Nephron progenitor cell (in vitro differentiated cells): Measurements from ENCODE around the gene DEPP1.

ENCODE experiments used
- DNase-seq: peaks from one replicate; pipeline ENCODE4 v3.0.0; 2021
- H3K27ac Mint-ChIP-seq: 2 replicates; pipeline ENCODE4 v1.8.0; 2021; ENCODE audit warnings: mild to moderate bottlenecking, moderate library complexity, mixed read lengths
- H3K27me3 Mint-ChIP-seq: 2 replicates; pipeline ENCODE4 v1.8.0; 2021; ENCODE audit warnings: mild to moderate bottlenecking, low read depth, mixed read lengths; ENCODE audit not compliant: poor library complexity
- H3K36me3 Mint-ChIP-seq: 2 replicates; pipeline ENCODE4 v1.8.0; 2021; ENCODE audit warnings: low read depth, mixed read lengths
- H3K4me1 Mint-ChIP-seq: 2 replicates; pipeline ENCODE4 v1.8.0; 2021; ENCODE audit warnings: mixed read lengths
- H3K4me3 Mint-ChIP-seq: 2 replicates; pipeline ENCODE4 v1.8.0; 2021; ENCODE audit warnings: mild to moderate bottlenecking, moderate library complexity, mixed read lengths
- H3K9me3 Mint-ChIP-seq: 2 replicates; pipeline ENCODE4 v1.8.0; 2021; ENCODE audit warnings: mild to moderate bottlenecking, moderate library complexity, mixed read lengths
- CTCF ChIP-seq: fragments of 200-600 bp; sonication (generic); IDR thresholded peaks from 2 replicates; pipeline ENCODE4 v1.5.0; 2021; ENCODE audit warnings: antibody characterized with exemption

The DEPP1 gene

GRCh38 chr10:44932517-44933450, 45.8 kb downstream of the DEPP1 start:
- peak; percentile 95 for DNase-seq
- TF ChIP-seq CTCF = peak; percentile 98
- Mint-ChIP-seq H3K9me3 (no peaks in the 10 kb centered on the region), H3K4me1 (peaks cover 18% of the 10 kb centered on the region), H3K4me3 (no peak overlapping the region), H3K36me3 (no peaks in the 10 kb centered on the region), H3K27ac (no peak overlapping the region), H3K27me3 (peaks cover 49% of the 10 kb centered on the region)

- DNase-seq = no peak
- H3K27me3 Mint-ChIP-seq = peaks cover 51% of the 10 kb centered on the region
- no peak for TF ChIP-seq CTCF
- H3K4me1 Mint-ChIP-seq = peaks cover 11% of the 10 kb centered on the region
- H3K27ac Mint-ChIP-seq = no peak overlapping the region
- no peaks in the 10 kb centered on the region for H3K9me3 Mint-ChIP-seq
- H3K4me3 Mint-ChIP-seq = no peak overlapping the region
- H3K36me3 Mint-ChIP-seq = no peaks in the 10 kb centered on the region
These were observed 46.7 kb downstream of the DEPP1 start for GRCh38 chr10:44931621-44932516.

GRCh38 chr10:44930904-44931620, 47.5 kb downstream of the DEPP1 start:
- no peaks in the 10 kb centered on the region for H3K9me3 Mint-ChIP-seq

GRCh38 chr10:44929356-44930255, 49.0 kb downstream of the DEPP1 start:
- DNase-seq = no peak

More at GRCh38 chr10:44930904-44931620, 47.5 kb downstream of the DEPP1 start:
- peaks cover 46% of the 10 kb centered on the region for H3K27me3 Mint-ChIP-seq
- H3K4me1 Mint-ChIP-seq = peaks cover 11% of the 10 kb centered on the region
- H3K36me3 Mint-ChIP-seq = no peaks in the 10 kb centered on the region
- H3K4me3 Mint-ChIP-seq = no peak overlapping the region
- no peak for TF ChIP-seq CTCF
- no peak for DNase-seq
- no peak overlapping the region for H3K27ac Mint-ChIP-seq

More at GRCh38 chr10:44929356-44930255, 49.0 kb downstream of the DEPP1 start:
- peaks cover 5% of the 10 kb centered on the region for H3K4me1 Mint-ChIP-seq
- peak overlapping the region; percentile 11 for H3K27ac Mint-ChIP-seq
- H3K4me3 Mint-ChIP-seq = no peak overlapping the region
- TF ChIP-seq CTCF = no peak
- H3K9me3 Mint-ChIP-seq = no peaks in the 10 kb centered on the region
- peaks cover 42% of the 10 kb centered on the region for H3K27me3 Mint-ChIP-seq
- H3K36me3 Mint-ChIP-seq = no peaks in the 10 kb centered on the region
